KMS-11 (cell line): ENCODE results near the gene SRR.
"Not testable (repeated sequence)": the region's sequence is repeated elsewhere in the genome, so short reads cannot be mapped to it uniquely, and the experiment has no call there.

Source experiments
- H2AFZ ChIP-seq: fragments of 200-600 bp; sonication (generic); 2 replicates; pipeline ENCODE4 v1.6.1; 2016; ENCODE audit warnings: antibody characterized with exemption, mixed run types, low read depth
- H3K27ac ChIP-seq: fragments of 200-600 bp; sonication (generic); 2 replicates; pipeline ENCODE4 v1.6.1; 2016; ENCODE audit warnings: mild to moderate bottlenecking, mixed run types
- H3K27me3 ChIP-seq: fragments of 200-600 bp; sonication (generic); 2 replicates; pipeline ENCODE4 v1.6.1; 2017; ENCODE audit warnings: mild to moderate bottlenecking, low read depth, mixed run types, moderate library complexity; ENCODE audit not compliant: insufficient read depth
- H3K36me3 ChIP-seq: fragments of 200-600 bp; sonication (generic); 2 replicates; pipeline ENCODE4 v1.6.1; 2017; ENCODE audit warnings: mild to moderate bottlenecking, mixed run types; ENCODE audit not compliant: insufficient read depth
- H3K4me1 ChIP-seq: fragments of 200-600 bp; sonication (generic); 2 replicates; pipeline ENCODE4 v1.6.1; 2016; ENCODE audit warnings: mild to moderate bottlenecking, low read depth, mixed run types; ENCODE audit not compliant: poor library complexity, severe bottlenecking
- H3K4me2 ChIP-seq: fragments of 200-600 bp; sonication (generic); 2 replicates; pipeline ENCODE4 v1.7.0; 2016; ENCODE audit warnings: mild to moderate bottlenecking, mixed run types
- H3K4me3 ChIP-seq: fragments of 200-600 bp; sonication (generic); IDR thresholded peaks from 2 replicates; pipeline ENCODE4 v1.6.1; 2017; ENCODE audit warnings: low read depth, low read length, mixed read lengths; ENCODE audit not compliant: insufficient read depth
- H3K79me2 ChIP-seq: fragments of 200-600 bp; sonication (generic); 2 replicates; pipeline ENCODE4 v1.6.1; 2016; ENCODE audit warnings: low read depth, mixed run types; ENCODE audit not compliant: insufficient read depth
- H3K9ac ChIP-seq: fragments of 200-600 bp; sonication (generic); 2 replicates; pipeline ENCODE4 v1.6.1; 2016; ENCODE audit warnings: mild to moderate bottlenecking, mixed run types
- H4K20me1 ChIP-seq: fragments of 200-600 bp; sonication (generic); 2 replicates; pipeline ENCODE4 v1.6.1; 2016; ENCODE audit warnings: mild to moderate bottlenecking, mixed run types; ENCODE audit not compliant: insufficient read depth
- CTCF ChIP-seq: fragments of 200-600 bp; sonication (generic); conservative IDR thresholded peaks from 2 replicates; pipeline ENCODE4 v1.6.1; 2017; ENCODE audit warnings: low read depth, mild to moderate bottlenecking, antibody characterized with exemption, low read length, moderate library complexity, mixed read lengths

The SRR gene

GRCh38 chr17:2263183-2264066, 40.3 kb upstream of the SRR start:
- H3K9ac ChIP-seq = no peak overlapping the region
- H3K27ac ChIP-seq = no peak overlapping the region
- TF ChIP-seq CTCF = no peak
- no peaks in the 10 kb centered on the region for H3K27me3 ChIP-seq
- H3K4me3 ChIP-seq = no peak overlapping the region
- no peaks in the 10 kb centered on the region for H3K79me2 ChIP-seq
- no peaks in the 10 kb centered on the region for H4K20me1 ChIP-seq
- no peak overlapping the region for H2AFZ ChIP-seq
- no peaks in the 10 kb centered on the region for H3K36me3 ChIP-seq
- H3K4me2 ChIP-seq = no peak overlapping the region; the same call in 1 of the 2 replicates
- peaks cover 100% of the 10 kb centered on the region for H3K4me1 ChIP-seq

GRCh38 chr17:2264067-2264860, 39.5 kb upstream of the SRR start:
- Histone ChIP-seq H3K4me3 (no peak overlapping the region), H3K9ac (no peak overlapping the region), H3K79me2 (no peaks in the 10 kb centered on the region), H3K36me3 (no peaks in the 10 kb centered on the region), H3K27me3 (no peaks in the 10 kb centered on the region), H2AFZ (no peak overlapping the region), H3K4me2 (peak overlapping the region; percentile 21; the same call in 1 of the 2 replicates), H4K20me1 (no peaks in the 10 kb centered on the region), H3K27ac (no peak overlapping the region; the same call in 1 of the 2 replicates), H3K4me1 (peaks cover 92% of the 10 kb centered on the region)
- no peak for TF ChIP-seq CTCF

GRCh38 chr17:2265166-2265565, 38.6 kb upstream of the SRR start:
- not testable (repeated sequence) for H3K27me3 ChIP-seq, H3K79me2 ChIP-seq, H4K20me1 ChIP-seq, H3K4me3 ChIP-seq, H2AFZ ChIP-seq, H3K36me3 ChIP-seq
- Histone ChIP-seq H3K4me2 (peak overlapping the region; percentile 78), H3K27ac (peak overlapping the region; percentile 91), H3K4me1 (peaks cover 85% of the 10 kb centered on the region), H3K9ac (peak overlapping the region; percentile 38)

GRCh38 chr17:2266045-2266864, 37.5 kb upstream of the SRR start:
- peaks cover 74% of the 10 kb centered on the region for H3K4me1 ChIP-seq
- no peaks in the 10 kb centered on the region for H4K20me1 ChIP-seq
- TF ChIP-seq CTCF = no peak
- H3K4me2 ChIP-seq = peak overlapping the region; percentile 78
- no peaks in the 10 kb centered on the region for H3K79me2 ChIP-seq
- peak overlapping the region; percentile 38 for H3K9ac ChIP-seq
- H3K36me3 ChIP-seq = no peaks in the 10 kb centered on the region
- H2AFZ ChIP-seq = no peak overlapping the region
- no peaks in the 10 kb centered on the region for H3K27me3 ChIP-seq
- H3K27ac ChIP-seq = peak overlapping the region; percentile 91
- H3K4me3 ChIP-seq = no peak overlapping the region
